Endothelial cell of umbilical vein (primary cell): ENCODE data around the gene MBD5. TPM values are rescaled to one million over a fixed set of nuclear protein-coding genes. Genes with fewer than 3 reads are reported as not detected.

ENCODE experiments used
- BruUV-seq: library from RNA; stranded (reverse); fragments of 400-500 nt; replicated peaks from 2 replicates; lab custom pipeline; 2021; lab: Mats Ljungman, UMichigan
- CTCF ChIA-PET: fragments of 300-600, 350-600 bp; sonication (Branson Sonifier 250); formaldehyde crosslinking; loops from one replicate; lab custom pipeline; 2021; ENCODE audit warnings: antibody characterized with exemption, inconsistent platforms; lab: Charles Lee
- POLR2A ChIA-PET: fragments of 300-600, 350-600 bp; sonication (Branson Sonifier 250); formaldehyde crosslinking; loops from one replicate; lab custom pipeline; 2021; ENCODE audit warnings: antibody characterized with exemption, inconsistent platforms; lab: Charles Lee
- DNase-seq: peaks from one replicate; pipeline ENCODE4 v3.0.0-alpha.2; 2011; ENCODE audit warnings: low read depth, low spot score
- FAIRE-seq: peaks from 2 replicates; lab custom pipeline; 2011; peaks lifted over from hg19 to GRCh38; lab: Jason Lieb, UNC
- H2AFZ ChIP-seq: 2 replicates; pipeline ENCODE4 v1.6.0; 2012; ENCODE audit warnings: low read depth, low read length, control low read depth, inconsistent platforms
- H3K27ac ChIP-seq: 2 replicates; pipeline ENCODE4 v1.5.1; 2011; ENCODE audit warnings: low read depth, mild to moderate bottlenecking, control low read depth, low read length, moderate library complexity; ENCODE audit not compliant: insufficient read depth
- H3K27me3 ChIP-seq, 2 experiments: 2 replicates each; pipeline versions ENCODE4 v1.6.0 to v1.6.1; 2011; ENCODE audit warnings: low read length in 2 of 2, mixed read lengths in 1 of 2; ENCODE audit not compliant: control insufficient read depth in 2 of 2, insufficient read depth in 2 of 2
- H3K36me3 ChIP-seq, 2 experiments: 2 replicates in 1 of 2; 3 replicates in 1 of 2; pipeline ENCODE4 v1.5.1; 2011; ENCODE audit warnings: low read length in 2 of 2, mild to moderate bottlenecking in 1 of 2, moderate library complexity in 1 of 2; ENCODE audit not compliant: control insufficient read depth in 2 of 2, insufficient read depth in 2 of 2; ENCODE audit errors: extremely low read depth in 1 of 2
- H3K4me1 ChIP-seq: 3 replicates; pipeline ENCODE4 v1.5.1; 2011; ENCODE audit warnings: mild to moderate bottlenecking, low read length; ENCODE audit not compliant: control insufficient read depth, insufficient read depth; ENCODE audit errors: extremely low read depth
- H3K4me2 ChIP-seq: 2 replicates; pipeline ENCODE4 v1.6.1; 2011; ENCODE audit warnings: low read length, control low read depth, mixed read lengths; ENCODE audit not compliant: insufficient read depth
- H3K4me3 ChIP-seq, 3 experiments: fragments of 200-600 bp in 1 of 3; sonication (generic), shearing (Covaris generic) in 1 of 3; replicated peaks in 1 of 3; 2 replicates each; pipeline ENCODE4 v1.5.1; 2011 to 2016; ENCODE audit warnings: control low read depth in 3 of 3, low read length in 3 of 3, mild to moderate bottlenecking in 2 of 3, inconsistent platforms in 1 of 3, low read depth in 1 of 3, moderate library complexity in 1 of 3; ENCODE audit not compliant: insufficient read depth in 1 of 3
- H3K79me2 ChIP-seq: 2 replicates; pipeline ENCODE4 v1.6.0; 2012; ENCODE audit warnings: low read length, inconsistent platforms; ENCODE audit not compliant: control insufficient read depth, insufficient read depth
- H3K9ac ChIP-seq: replicated peaks from 2 replicates; pipeline ENCODE3; 2011; ENCODE audit warnings: low read length, control low read depth; ENCODE audit not compliant: insufficient read depth; ENCODE audit errors: extremely low read depth
- H3K9me1 ChIP-seq: replicated peaks from 3 replicates; pipeline ENCODE4 v1.6.0; 2011; ENCODE audit warnings: mild to moderate bottlenecking, low read length; ENCODE audit not compliant: control insufficient read depth, insufficient read depth; ENCODE audit errors: extremely low read depth
- H3K9me3 ChIP-seq: replicated peaks from 2 replicates; pipeline ENCODE4 v1.5.1; 2012; ENCODE audit warnings: low read length, inconsistent platforms; ENCODE audit not compliant: control insufficient read depth, insufficient read depth
- H4K20me1 ChIP-seq: replicated peaks from 2 replicates; pipeline ENCODE3; 2011; ENCODE audit warnings: mild to moderate bottlenecking, low read length; ENCODE audit not compliant: control insufficient read depth, insufficient read depth; ENCODE audit errors: extremely low read depth
- CTCF ChIP-seq, 2 donors: IDR thresholded peaks; 1 replicate in 1 of 2; 2 replicates in 1 of 2; pipeline ENCODE4 v1.5.1; 2011; ENCODE audit warnings: low read length in 2 of 2, mild to moderate bottlenecking in 2 of 2, moderate library complexity in 2 of 2, control low read depth in 1 of 2, inconsistent platforms in 1 of 2, low read depth in 1 of 2; ENCODE audit not compliant: insufficient read depth in 1 of 2; ENCODE audit errors: extremely low read depth in 1 of 2
- EZH2 ChIP-seq: IDR thresholded peaks from 2 replicates; pipeline ENCODE4 v1.6.1; 2012; ENCODE audit warnings: borderline replicate concordance, low read depth, mild to moderate bottlenecking, moderate library complexity, low read length, inconsistent platforms; ENCODE audit not compliant: severe bottlenecking
- FOS ChIP-seq: IDR thresholded peaks from 2 replicates; pipeline ENCODE4 v1.6.1; 2011; ENCODE audit warnings: mild to moderate bottlenecking, low read length, moderate library complexity, borderline replicate concordance; ENCODE audit not compliant: insufficient read depth
- GATA2 ChIP-seq: IDR thresholded peaks from 2 replicates; pipeline ENCODE4 v1.7.0; 2011; ENCODE audit warnings: low read depth, mild to moderate bottlenecking, moderate library complexity, mixed read lengths, low read length; ENCODE audit not compliant: insufficient read length, insufficient read depth
- JUN ChIP-seq: IDR thresholded peaks from 2 replicates; pipeline ENCODE4 v1.6.1; 2011; ENCODE audit warnings: borderline replicate concordance, low read depth; ENCODE audit not compliant: insufficient read length, insufficient read depth
- MYC ChIP-seq: IDR thresholded peaks from one replicate; pipeline ENCODE4 v1.6.1; 2011; ENCODE audit warnings: mild to moderate bottlenecking, low read depth, low read length
- POLR2A ChIP-seq: IDR thresholded peaks from 2 replicates; pipeline ENCODE4 v1.6.1; 2012; ENCODE audit warnings: low read depth, mild to moderate bottlenecking, control low read depth, low read length
- POLR2AphosphoS5 ChIP-seq: IDR thresholded peaks from 2 replicates; pipeline ENCODE4 v1.6.1; 2012; ENCODE audit warnings: low read depth, mild to moderate bottlenecking, control low read depth, low read length, moderate library complexity; ENCODE audit not compliant: insufficient read depth
- dilution Hi-C: fragments of 300-500 bp; cut with MboI; formaldehyde crosslinking; loops from one replicate; pipeline ENCODE4 v1.15.0; 2019; ENCODE audit warnings: low sequenced_read_pairs; ENCODE audit not compliant: extremely low pct_ligation_motif_present
- intact Hi-C: fragments of 100-400 bp; cut with micrococcal nuclease; formaldehyde crosslinking; loops from one replicate; pipeline ENCODE4 v1.10.0; 2022
- polyA plus RNA-seq, 4 experiments: library from polyadenylated mRNA; depleted of rRNA in 3 of 4; stranded (reverse) in 3 of 4; unstranded in 1 of 4; fragments of >200 nt; gene quantifications; 2 replicates each; pipeline versions ENCODE4 v1.2.1 to v1.2.3, GENCODE V29; 2011 to 2012; ENCODE audit warnings: missing spikeins in 1 of 4
- total RNA-seq: library from RNA; stranded (reverse); gene quantifications from 2 replicates; pipeline ENCODE4 v1.2.3, GENCODE V29; 2021
- TF ChIP-seq, protein P1 (sequence below): IDR thresholded peaks from 2 replicates; pipeline ENCODE4 v1.6.1; 2011; ENCODE audit not compliant: insufficient read depth, insufficient read length

The MBD5 gene
- total and polyA plus RNA-seq, 2 donors (not counting 3 experiments of a cell fraction or from before 2014, with no cell fraction given), result 11.3 to 37.0 TPM

DNA sequence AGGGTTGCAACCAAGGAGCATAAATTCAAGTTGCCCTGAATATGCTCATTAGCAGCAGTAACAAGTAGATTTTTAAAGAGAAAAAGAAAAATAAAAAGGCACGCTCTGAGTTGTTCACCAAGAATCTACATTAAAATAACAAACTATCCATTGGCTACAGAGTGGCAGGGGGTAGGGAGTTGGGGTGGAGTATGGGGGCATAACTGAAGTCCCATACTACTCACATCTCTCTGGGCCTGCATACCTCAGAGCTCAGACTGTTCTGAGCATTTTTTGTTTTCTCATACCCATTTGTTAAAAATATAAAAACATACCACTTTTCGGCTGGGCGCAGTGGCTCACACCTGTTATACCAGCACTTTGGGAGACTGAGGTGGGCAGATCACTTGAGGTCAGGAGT is 31.8 kb upstream of the MBD5 start:
- H3K9ac ChIP-seq, result no peak overlapping the region
- H2AFZ ChIP-seq, result no peak overlapping the region
- no peaks in the 10 kb centered on the region for H3K27me3 ChIP-seq
- H3K79me2 ChIP-seq, result peaks cover under 1% of the 10 kb centered on the region
- no peak overlapping the region for H3K4me3 ChIP-seq
- no peak overlapping the region for H3K27ac ChIP-seq
- FAIRE-seq (no peak), DNase-seq (no peak)
- BruUV-seq, result no TSS peak
- TF ChIP-seq JUN, result no peak
- TF ChIP-seq, protein P1, sequence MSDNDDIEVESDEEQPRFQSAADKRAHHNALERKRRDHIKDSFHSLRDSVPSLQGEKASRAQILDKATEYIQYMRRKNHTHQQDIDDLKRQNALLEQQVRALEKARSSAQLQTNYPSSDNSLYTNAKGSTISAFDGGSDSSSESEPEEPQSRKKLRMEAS, result no peak
- no peak for TF ChIP-seq POLR2A
- no peak for TF ChIP-seq MYC
- no peak for TF ChIP-seq CTCF (IDR thresholded peaks at IDR 0.05; ENCODE audit: extremely low read depth in 1 of 2, insufficient read depth in 1 of 2, low read depth in 1 of 2, low read length in 2 of 2)
- no peak for TF ChIP-seq EZH2
- TF ChIP-seq GATA2, result no peak
- no peak for TF ChIP-seq FOS
- no peak for TF ChIP-seq POLR2AphosphoS5
- H3K4me1 ChIP-seq, result no peaks in the 10 kb centered on the region
- H3K36me3 ChIP-seq, result no peaks in the 10 kb centered on the region
- POLR2A ChIA-PET, result no interaction called here
- intact Hi-C loops (loop anchor here (5.0 kb wide), 2 partner anchors 653 to 938 kb away; partner anchors contain the start of gene EPC2), dilution Hi-C loops (no loop called here)
- CTCF ChIA-PET, result interaction anchor here (0.6 to 7.3 kb wide), 23 partner anchors 10 to 1028 kb away, joined by 3 to 174 read pairs (median 4); partner anchors contain the start of genes MBD5 and ORC4
- no peaks in the 10 kb centered on the region for H3K9me3 ChIP-seq
- H3K4me2 ChIP-seq, result no peak overlapping the region
- H4K20me1 ChIP-seq, result no peaks in the 10 kb centered on the region
- no peaks in the 10 kb centered on the region for H3K9me1 ChIP-seq
